GM18909 (cell line): ENCODE measurements around the gene ATP6V1C2.
"Not testable (repeated sequence)": the region's sequence is repeated elsewhere in the genome, so short reads cannot be mapped to it uniquely, and the experiment has no call there.

Source experiments
- ATAC-seq: cut with Tn5 transposase; IDR thresholded peaks from one replicate; pipeline ENCODE4 v1.9.1; 2021; ENCODE audit warnings: mild to moderate bottlenecking; ENCODE audit not compliant: unreplicated experiment, poor library complexity

The ATP6V1C2 gene

GRCh38 chr2:10810202-10811161 lies 89.1 kb downstream of the ATP6V1C2 start:
- ATAC-seq = peak; percentile 43

GRCh38 chr2:10811517-10811916 lies 90.1 kb downstream of the ATP6V1C2 start:
- no peak for ATAC-seq

- peak; percentile 92 for ATAC-seq
Observed at GRCh38 chr2:10812362-10813162, 91.1 kb downstream of the ATP6V1C2 start, which contains the start of gene PDIA6. PDIA6 (minus strand) TSS chr2:10812785; CDS start chr2:10812696, 89 bp downstream.

- not testable (repeated sequence) for ATAC-seq
Observed at GRCh38 chr2:10813163-10814138, 92.0 kb downstream of the ATP6V1C2 start.

GRCh38 chr2:10814142-10814541 lies 92.7 kb downstream of the ATP6V1C2 start:
- ATAC-seq = no peak

- ATAC-seq = no peak
Observed at GRCh38 chr2:10814571-10815331, 93.3 kb downstream of the ATP6V1C2 start.

- ATAC-seq = no peak
Observed at GRCh38 chr2:10817413-10817812, 96.0 kb downstream of the ATP6V1C2 start.

- not testable (repeated sequence) for ATAC-seq
Observed at GRCh38 chr2:10818305-10818704, 96.9 kb downstream of the ATP6V1C2 start.

- no peak for ATAC-seq
Observed at GRCh38 chr2:10818984-10819383, 97.6 kb downstream of the ATP6V1C2 start.

GRCh38 chr2:10819714-10820314 lies 98.4 kb downstream of the ATP6V1C2 start:
- no peak for ATAC-seq

- ATAC-seq = no peak
Observed at GRCh38 chr2:10820562-10820961, 99.1 kb downstream of the ATP6V1C2 start.

GRCh38 chr2:10820978-10821695 lies 99.7 kb downstream of the ATP6V1C2 start:
- ATAC-seq = no peak

- no peak for ATAC-seq
Observed at GRCh38 chr2:10824191-10824590, 102.8 kb downstream of the ATP6V1C2 start.

- no peak for ATAC-seq
Observed at GRCh38 chr2:10826026-10826425, 104.6 kb downstream of the ATP6V1C2 start.

GRCh38 chr2:10826625-10827024 lies 105.2 kb downstream of the ATP6V1C2 start:
- no peak for ATAC-seq

GRCh38 chr2:10828346-10828745 lies 106.9 kb downstream of the ATP6V1C2 start:
- ATAC-seq = no peak

GRCh38 chr2:10829299-10829698 lies 107.9 kb downstream of the ATP6V1C2 start:
- no peak for ATAC-seq

GRCh38 chr2:10830203-10830602 lies 108.8 kb downstream of the ATP6V1C2 start:
- no peak for ATAC-seq
